Articular chondrocyte of knee joint (primary cell): ENCODE results near the gene SCYGR6. TPM values are rescaled to one million over a fixed set of nuclear protein-coding genes. Genes with fewer than 3 reads are reported as not detected.

Source experiments
- small RNA-seq: library from RNA; depleted of rRNA; stranded (forward); fragments of <200 nt; gene quantifications from one replicate; pipeline ENCODE3, GENCODE V24; 2012
- total RNA-seq: library from RNA; depleted of rRNA; stranded (reverse); fragments of >200 nt; gene quantifications from 2 replicates; pipeline ENCODE4 v1.2.3, GENCODE V29; 2012

Gene SCYGR6, protein sequence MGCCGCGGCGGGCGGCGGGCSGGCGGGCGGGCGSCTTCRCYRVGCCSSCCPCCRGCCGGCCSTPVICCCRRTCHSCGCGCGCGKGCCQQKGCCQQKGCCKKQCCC
- total RNA-seq: not detected in 2 replicates

DNA sequence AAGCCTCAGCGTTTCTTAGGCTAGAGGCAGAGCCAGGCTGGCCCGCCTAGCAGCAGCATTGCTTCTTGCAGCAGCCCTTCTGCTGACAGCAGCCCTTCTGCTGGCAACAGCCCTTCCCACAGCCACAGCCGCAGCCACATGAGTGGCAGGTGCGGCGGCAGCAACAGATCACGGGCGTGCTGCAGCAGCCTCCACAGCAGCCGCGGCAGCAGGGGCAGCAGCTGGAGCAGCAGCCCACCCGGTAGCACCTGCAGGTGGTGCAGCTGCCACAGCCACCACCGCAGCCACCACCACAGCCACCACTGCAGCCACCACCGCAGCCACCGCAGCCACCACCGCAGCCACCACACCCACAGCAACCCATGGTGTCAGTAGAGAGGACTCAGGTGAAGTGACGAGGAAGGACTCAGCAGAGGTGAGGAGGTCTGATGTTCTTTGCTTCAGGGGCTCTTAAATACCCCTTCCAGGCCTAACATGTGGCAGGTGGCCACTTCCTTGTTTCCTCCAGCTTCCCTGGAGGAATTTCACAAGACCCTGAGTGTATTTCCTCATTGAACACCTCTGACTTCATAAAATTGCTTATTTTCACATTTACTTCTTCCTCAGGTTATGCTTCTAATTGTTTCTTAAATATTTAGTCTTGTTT lies at the start of gene SCYGR6:
SCYGR6 (minus strand) TSS at position 364 of the 646 bp plus-strand sequence; CDS start at position 364, 0 bp downstream.

DNA sequence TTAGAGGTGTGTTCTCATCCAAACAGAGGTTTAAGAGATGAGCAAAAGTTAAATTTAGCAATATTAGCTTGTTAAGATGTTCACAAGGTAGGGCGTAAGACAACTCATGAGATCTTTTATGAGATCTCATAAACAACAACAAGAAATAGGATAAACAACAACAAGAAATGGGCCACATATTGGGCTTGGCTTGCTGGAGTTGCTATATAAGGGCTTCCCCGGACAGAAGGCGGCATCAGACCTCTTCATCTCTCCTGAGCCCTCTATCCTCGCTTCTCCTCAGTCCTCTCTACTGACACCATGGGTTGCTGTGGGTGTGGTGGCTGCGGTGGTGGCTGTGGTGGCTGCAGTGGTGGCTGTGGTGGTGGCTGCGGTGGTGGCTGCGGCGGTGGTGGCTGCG lies 21.0 kb upstream of the SCYGR6 start, which contains the start of gene SCYGR8:
SCYGR8 (plus strand) TSS at position 301 of the 400 bp plus-strand sequence; CDS start at position 301, 0 bp downstream.

GRCh38 chr2:227728035-227728434 lies 3.5 kb upstream of the SCYGR6 start, which contains the start of gene SCYGR7:
Gene SCYGR7, plus strand, starts transcription at chr2:227728335. Its CDS starts 0 bp downstream, at chr2:227728335.

DNA sequence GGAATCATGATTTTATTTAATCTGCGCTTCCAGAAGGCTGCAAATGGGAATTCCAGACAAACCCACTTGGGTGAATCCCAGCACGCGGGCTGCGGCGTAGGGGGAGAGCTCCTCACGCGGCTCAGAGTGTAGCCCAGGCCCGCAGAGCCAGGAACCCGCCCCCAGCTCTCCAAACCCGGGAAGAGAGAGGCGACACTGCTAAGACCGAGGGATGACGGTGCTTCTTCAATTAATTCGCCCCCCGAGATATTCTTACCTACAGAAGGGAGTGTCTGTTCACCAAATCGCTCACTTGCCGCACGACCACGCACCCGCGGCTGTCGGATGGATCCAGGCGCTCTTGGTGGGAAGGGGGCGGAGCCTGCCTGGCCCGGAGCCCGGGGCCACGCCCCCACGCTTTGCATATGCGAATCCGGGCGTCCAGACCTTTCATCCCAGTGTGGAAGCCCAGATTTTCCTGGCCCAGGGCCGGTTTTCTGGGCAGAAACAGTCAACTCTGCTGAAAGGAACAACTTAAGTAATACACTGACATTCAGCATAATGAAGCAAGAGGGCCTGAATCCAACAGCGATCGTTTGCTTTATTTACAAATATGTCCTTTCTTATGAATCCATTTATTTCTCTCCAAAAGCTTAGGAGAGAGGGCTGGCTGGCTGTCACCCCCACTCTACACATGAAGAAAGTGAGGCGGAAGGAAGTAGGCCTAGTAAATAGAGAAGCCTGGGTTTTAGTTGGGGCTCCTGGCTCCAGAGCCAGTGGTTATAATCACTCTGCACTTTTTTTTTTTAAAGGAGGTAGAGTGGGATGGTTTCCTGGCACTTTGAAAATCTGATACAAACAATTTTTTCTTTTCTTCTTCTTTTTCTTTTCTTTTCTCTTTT lies 6.6 kb downstream of the SCYGR6 start, which contains the start of gene SLC19A3:
SLC19A3 (minus strand) TSS at position 342 of the 881 bp plus-strand sequence. CDS start 15,710 bp downstream, outside the sequence.

Small RNA genes within 50 kb of the gene (small RNA-seq; reads per million reads assigned to genes)
- not detected for gene RNA5SP121

Other genes starting within 250 kb of the SCYGR6 start
- not detected in 2 replicates for gene SCYGR2, start 125.9 kb downstream of the SCYGR6 start, total RNA-seq
- not detected in 2 replicates for gene SCYGR3, start 109.9 kb downstream of the SCYGR6 start, total RNA-seq
- 0.11 TPM in 1 of 2 replicates, not detected in the other for gene SCYGR4, start 107.3 kb downstream of the SCYGR6 start, total RNA-seq
- gene SCYGR5, start 58.0 kb downstream of the SCYGR6 start, total RNA-seq: not detected in 2 replicates
- 9.3 and 9.9 TPM in 2 replicates for gene SLC19A3, start 6.7 kb downstream of the SCYGR6 start, total RNA-seq
- gene SCYGR7, start 3.6 kb upstream of the SCYGR6 start, total RNA-seq: not detected in 2 replicates
- not detected in 2 replicates for gene SCYGR8, start 21.1 kb upstream of the SCYGR6 start, total RNA-seq
- gene CCL20, start 89.1 kb upstream of the SCYGR6 start, total RNA-seq: not detected in 2 replicates
- 0.13 and 0.22 TPM in 2 replicates for gene DAW1, start 146.9 kb upstream of the SCYGR6 start, total RNA-seq